Adrenal gland (tissue), 5 donors: ENCODE measurements around the gene CMBL.

Source experiments
- CTCF ChIP-seq, 6 experiments: fragments of 450-650 bp in 4 of 6; fragments of 200-600 bp in 2 of 6; sonication (generic) in 1 of 6; IDR thresholded peaks; 1 replicate in 5 of 6; 2 replicates in 1 of 6; pipeline versions ENCODE4 v1.5.1 to v1.8.0; 2016 to 2021; ENCODE audit warnings: antibody characterized with exemption in 6 of 6, mild to moderate bottlenecking in 2 of 6, moderate library complexity in 1 of 6
- POLR2A ChIP-seq, 2 donors: fragments of 450-650 bp; IDR thresholded peaks; one replicate each; pipeline ENCODE4 v1.6.1; 2017; ENCODE audit warnings: antibody characterized with exemption in 2 of 2, mild to moderate bottlenecking in 2 of 2, moderate library complexity in 1 of 2
- donor health status: DM: no; HTN: no; CAD: no.

- TF ChIP-seq POLR2A (IDR thresholded peaks at IDR 0.05): no peak
- no peak for TF ChIP-seq CTCF (IDR thresholded peaks at IDR 0.05)
These were observed 20.9 kb downstream of the CMBL start for GRCh38 chr5:10286862-10287227.
